Measurements from ENCODE around the gene PSG1.
"Not testable (repeated sequence)": the region's sequence is repeated elsewhere in the genome, so short reads cannot be mapped to it uniquely, and the experiment has no call there.

PSG1 gene

GRCh38 chr19:42879613-42880012 is at the start of gene PSG1:
Gene PSG1, minus strand, starts transcription at chr19:42879713. Its CDS starts 132 bp downstream, at chr19:42879581.
- no peak for DNase-seq (ENCODE audit: extremely low read depth in 1 of 2, low read depth in 1 of 2)

- no peak for DNase-seq (ENCODE audit: extremely low read depth in 1 of 2, low read depth in 1 of 2)
Observed at GRCh38 chr19:42928896-42929295, 49.4 kb upstream of the PSG1 start.

DNA sequence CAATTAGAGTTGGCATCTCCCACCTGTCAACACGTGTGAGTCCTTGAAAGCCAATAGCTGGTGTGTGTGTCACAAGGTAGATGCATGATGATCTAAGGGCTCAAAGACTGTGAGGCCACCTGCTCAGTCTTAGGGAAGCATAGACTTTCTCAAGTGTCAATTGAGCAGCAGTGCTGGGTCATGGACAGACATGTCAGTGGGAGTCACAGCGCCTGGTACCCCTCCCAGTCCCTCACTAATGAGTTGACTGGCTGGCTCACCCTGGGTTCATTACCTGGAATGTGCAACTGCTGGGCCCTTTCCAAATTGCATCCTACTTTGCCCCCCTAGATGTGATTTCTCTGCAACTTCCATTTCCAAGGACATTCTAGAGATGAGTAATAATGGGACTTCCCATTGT is 47.3 kb upstream of the PSG1 start:
- DNase-seq (ENCODE audit: extremely low read depth in 1 of 2, low read depth in 1 of 2), result no peak

- DNase-seq (ENCODE audit: extremely low read depth in 1 of 2, low read depth in 1 of 2), result peak in 1 of 2 donors; percentile 2
Observed at GRCh38 chr19:42923106-42923505, 43.6 kb upstream of the PSG1 start.

- DNase-seq (ENCODE audit: extremely low read depth in 1 of 2, low read depth in 1 of 2), result not testable (repeated sequence)
Observed at GRCh38 chr19:42920971-42921370, 41.5 kb upstream of the PSG1 start.

DNA sequence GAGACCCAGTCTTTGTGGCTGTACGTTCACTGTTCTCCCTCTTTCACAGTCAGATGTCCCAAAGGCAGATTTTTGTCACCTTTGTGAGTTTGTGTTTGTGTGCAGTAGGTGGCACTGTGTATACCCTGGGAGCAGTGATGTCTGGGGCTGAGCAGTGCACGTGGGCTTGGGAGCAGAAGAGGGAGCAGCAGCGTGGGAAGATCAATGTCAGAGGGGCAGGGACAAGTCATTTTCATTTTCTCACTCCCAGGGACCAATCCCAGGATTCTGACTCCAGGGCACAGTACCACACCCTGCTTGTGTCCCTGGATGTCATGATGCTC is 40.2 kb upstream of the PSG1 start:
- no peak for DNase-seq (ENCODE audit: extremely low read depth in 1 of 2, low read depth in 1 of 2)

DNA sequence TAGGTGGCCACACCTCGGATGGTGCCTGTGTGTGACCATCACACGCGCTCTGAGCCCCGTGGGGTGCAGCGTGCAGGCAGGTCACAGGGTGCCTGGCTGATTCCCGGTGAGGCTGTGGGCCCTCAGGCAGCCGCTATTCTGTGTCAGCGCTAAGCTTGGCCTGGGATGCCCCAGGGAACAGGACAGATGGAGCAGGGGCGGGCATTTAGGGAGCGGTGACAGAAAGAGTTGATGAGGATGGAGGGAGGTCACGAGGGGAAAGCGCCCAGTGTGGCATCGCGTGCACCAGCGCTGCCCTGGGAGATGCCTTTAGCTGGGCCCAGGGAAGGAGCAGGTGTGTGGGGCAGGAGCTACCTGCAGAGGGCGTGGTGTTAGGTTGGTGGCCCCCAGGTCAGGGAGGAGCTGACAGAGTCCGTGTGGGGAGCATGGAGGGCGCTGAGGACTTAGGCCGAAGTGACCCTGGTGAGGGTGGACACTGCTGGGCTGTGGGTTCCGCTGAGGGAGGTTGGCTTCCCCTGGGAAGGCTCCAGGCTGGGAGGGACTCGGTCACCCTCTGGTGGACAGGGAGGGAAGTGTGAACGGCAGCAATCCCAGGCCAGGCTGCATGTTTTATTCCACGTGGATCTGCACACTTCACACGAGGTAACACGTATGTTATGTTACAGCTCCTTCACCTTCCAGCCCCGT is 39.7 kb upstream of the PSG1 start:
- DNase-seq (ENCODE audit: extremely low read depth in 1 of 2, low read depth in 1 of 2), result not testable (repeated sequence)

DNA sequence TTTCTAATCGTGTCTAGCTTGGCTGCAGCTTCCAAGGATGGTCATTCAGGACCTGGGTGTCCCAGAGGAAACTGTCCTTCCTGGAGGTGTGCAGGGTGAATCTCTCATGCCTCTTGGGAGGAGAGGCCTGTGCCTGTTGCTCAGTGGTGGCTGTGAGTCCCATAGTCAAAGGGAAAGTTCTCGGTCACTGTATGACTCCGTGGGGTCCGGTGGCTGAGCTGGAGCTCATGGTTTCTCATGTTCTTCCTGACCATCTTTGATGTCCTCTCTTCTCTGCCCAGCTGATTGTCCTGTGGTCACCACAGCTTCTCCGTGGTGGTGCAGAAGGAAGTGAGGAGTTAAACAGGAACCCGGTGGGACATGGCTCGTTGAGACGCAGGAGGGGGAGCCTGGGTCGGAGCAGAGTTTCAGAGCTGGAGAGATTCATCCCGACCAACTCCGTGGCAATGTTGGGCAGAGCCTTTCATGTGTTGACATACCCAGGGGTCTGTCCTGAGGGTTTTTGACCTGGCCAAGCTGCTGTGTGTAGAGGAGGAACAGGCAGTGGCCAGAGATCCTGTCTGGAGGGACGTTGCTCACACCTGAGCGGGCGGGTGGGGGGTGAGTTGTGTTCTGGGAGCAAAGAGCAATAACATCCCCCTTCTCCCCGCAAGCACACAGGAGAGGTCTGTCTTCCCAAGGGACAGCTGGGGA is 39.0 kb upstream of the PSG1 start:
- not testable (repeated sequence) for DNase-seq (ENCODE audit: extremely low read depth in 1 of 2, low read depth in 1 of 2)

DNA sequence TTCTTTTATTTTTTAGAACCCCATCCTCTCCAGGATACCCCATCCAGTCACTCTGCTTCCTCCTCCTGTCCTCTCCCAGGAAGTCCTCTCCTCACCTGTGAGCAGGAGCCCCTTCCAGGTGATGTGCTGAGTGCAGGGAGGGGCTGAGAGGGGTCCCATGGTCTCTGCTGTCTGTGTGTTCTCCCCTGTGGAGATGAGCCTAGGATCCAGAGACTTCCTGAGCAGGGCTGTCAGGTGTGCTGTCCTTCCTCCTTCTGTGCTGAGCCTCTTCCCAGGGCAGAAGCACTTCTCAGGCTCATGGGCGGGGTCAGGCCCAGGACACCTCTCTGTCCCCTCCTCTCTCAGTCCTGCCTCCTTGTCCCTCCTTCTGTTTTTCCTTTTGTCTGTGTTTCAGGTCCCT is 38.1 kb upstream of the PSG1 start, which contains the start of gene PSG6:
Gene PSG6, minus strand, starts transcription at position 261 of the 400 bp plus-strand sequence. Its CDS starts 102 bp downstream, at position 159.
- DNase-seq (ENCODE audit: extremely low read depth in 1 of 2, low read depth in 1 of 2), result not testable (repeated sequence)

- DNase-seq (ENCODE audit: extremely low read depth in 1 of 2, low read depth in 1 of 2), result not testable (repeated sequence)
Observed at GRCh38 chr19:42916931-42917330, 37.4 kb upstream of the PSG1 start.

DNA sequence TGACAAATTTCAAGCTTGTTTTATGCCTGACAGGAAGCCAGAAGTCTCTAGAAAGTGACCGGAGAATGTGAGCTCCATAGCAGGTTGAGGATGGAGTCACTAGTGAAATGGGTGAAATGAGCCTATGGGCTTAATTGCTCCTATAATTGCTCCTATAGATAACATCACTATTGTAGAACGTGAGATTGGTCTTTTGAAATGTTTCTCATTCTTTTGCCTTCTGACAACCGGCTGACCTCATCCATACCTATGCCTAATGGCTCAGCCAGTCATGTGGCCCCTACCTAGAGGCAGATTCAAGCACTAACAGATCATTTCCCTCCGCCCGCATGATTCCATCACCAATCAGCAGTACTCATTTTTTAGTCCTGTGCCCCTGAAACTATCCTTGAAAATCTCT is 34.0 kb upstream of the PSG1 start:
- not testable (repeated sequence) for DNase-seq (ENCODE audit: extremely low read depth in 1 of 2, low read depth in 1 of 2)

DNA sequence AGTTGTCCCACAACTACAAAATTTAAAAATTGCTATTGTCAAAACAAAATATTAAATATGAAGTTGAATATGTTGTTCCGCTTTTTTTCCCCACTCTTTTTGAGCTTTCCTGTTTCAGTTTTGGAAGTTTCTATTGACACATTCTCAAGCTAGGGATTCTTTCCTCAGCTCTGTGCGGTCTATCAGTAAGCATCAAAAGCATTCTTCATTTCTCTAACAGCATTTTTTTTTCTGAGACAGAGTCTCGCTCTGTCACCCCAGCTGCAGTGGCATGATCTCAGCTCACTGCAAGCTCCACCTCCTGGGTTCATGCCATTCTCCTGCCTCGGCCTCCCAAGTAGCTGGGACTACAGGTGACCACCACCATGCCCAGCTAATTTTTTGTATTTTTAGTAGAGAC is 33.4 kb upstream of the PSG1 start:
- DNase-seq (ENCODE audit: extremely low read depth in 1 of 2, low read depth in 1 of 2), result not testable (repeated sequence)

GRCh38 chr19:42911731-42912130 is 32.2 kb upstream of the PSG1 start:
- DNase-seq (ENCODE audit: extremely low read depth in 1 of 2, low read depth in 1 of 2), result not testable (repeated sequence)

- not testable (repeated sequence) for DNase-seq (ENCODE audit: extremely low read depth in 1 of 2, low read depth in 1 of 2)
Observed at GRCh38 chr19:42906162-42906561, 26.6 kb upstream of the PSG1 start.

DNA sequence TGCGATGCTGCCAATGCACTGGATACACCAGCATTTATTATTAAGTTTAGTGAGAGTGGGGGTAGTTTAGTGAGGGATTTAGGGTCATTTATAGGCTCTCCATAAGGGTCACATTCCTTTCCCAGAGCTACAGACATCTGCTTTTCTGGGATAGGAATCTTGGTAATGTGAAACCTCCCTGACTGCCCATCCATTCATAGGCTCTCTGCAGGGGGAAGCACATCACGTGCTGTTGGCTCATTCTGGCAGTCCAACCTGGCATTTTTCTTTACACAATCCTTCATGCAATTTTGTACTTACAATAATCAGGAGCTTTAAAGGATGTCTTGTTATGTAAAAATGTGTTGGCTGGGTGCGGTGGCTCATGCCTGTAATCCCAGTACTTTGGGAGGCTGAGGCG is 21.0 kb upstream of the PSG1 start:
- DNase-seq (ENCODE audit: extremely low read depth in 1 of 2, low read depth in 1 of 2), result not testable (repeated sequence)

DNA sequence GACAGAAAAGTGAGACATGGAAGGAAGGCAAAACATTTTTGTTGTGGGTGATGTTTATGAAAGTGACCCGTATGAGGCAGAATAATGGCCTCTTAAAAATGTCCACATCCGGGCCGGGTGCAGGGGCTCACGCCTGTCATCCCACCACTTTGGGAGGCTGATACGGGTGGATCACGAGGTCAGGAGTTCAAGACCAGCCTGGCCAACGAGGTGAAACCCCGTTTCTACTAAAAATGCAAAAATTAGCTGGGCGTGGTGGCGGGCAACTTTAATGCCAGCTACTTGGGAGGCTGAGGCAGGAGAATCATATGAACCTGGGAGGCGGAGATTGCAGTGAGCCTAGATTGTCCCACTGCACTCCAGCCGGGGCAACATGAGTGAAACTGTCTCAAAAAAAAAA is 20.2 kb upstream of the PSG1 start:
- not testable (repeated sequence) for DNase-seq (ENCODE audit: extremely low read depth in 1 of 2, low read depth in 1 of 2)

GRCh38 chr19:42899110-42899509 is 19.6 kb upstream of the PSG1 start:
- not testable (repeated sequence) for DNase-seq (ENCODE audit: extremely low read depth in 1 of 2, low read depth in 1 of 2)

DNA sequence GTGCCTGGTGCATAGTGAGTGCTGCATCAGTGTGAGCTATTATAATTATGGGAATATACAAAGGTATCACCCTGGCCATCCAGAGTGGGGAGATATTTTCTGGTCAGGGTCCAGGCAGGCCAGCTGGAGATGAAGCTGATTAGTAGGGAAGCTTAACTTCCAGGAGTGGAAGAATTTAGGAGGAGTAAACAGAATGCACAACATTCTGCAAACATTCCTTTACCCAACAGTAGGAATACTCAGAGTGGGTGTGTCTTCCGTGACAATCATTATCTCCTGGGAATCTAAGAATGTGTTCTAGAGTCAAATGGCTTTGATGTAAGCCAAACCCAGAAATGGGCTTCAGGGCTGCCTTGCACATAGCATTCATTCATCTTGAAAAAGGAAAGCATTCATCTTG is 19.1 kb upstream of the PSG1 start:
- DNase-seq (ENCODE audit: extremely low read depth in 1 of 2, low read depth in 1 of 2), result not testable (repeated sequence)

DNA sequence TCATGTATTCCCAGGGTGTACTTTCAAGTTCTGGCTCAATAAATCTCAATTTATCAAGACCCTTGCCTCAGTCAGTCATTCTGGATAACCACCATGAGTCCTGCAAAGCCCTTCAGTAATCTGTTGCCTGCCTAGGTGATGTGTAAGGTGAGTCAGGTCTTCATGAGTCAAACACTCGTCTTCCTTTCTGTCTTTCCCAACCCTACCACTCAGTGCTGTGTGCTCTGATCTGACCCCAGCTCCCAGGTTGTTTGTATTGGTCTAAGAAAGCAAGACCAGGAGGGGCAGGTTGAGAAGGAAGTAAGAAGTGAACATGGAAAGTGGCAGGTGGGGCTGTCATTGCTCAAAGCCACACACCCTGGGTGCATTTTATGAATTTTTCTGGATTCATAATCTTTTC is 18.2 kb upstream of the PSG1 start:
- DNase-seq (ENCODE audit: extremely low read depth in 1 of 2, low read depth in 1 of 2), result not testable (repeated sequence)

DNA sequence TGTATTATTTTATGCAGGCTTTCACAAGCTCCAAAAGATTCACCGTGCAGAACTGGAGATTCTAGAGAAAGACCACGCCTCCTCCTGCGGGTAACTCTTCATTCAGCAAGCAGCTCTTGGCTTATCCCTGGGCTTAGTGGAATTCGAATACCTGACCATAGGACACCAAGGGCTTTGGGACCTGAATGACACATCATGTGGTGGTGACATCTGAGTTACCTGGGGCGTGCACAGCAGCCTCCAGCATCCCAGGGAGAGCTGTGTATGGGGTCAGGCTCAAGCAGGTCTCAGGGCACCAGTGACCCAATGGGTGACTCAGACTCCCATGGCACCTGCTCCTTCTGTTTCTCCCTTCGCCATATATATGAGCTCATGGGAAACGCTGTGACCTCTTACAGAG is 10.9 kb upstream of the PSG1 start:
- DNase-seq (ENCODE audit: extremely low read depth in 1 of 2, low read depth in 1 of 2), result not testable (repeated sequence)

DNA sequence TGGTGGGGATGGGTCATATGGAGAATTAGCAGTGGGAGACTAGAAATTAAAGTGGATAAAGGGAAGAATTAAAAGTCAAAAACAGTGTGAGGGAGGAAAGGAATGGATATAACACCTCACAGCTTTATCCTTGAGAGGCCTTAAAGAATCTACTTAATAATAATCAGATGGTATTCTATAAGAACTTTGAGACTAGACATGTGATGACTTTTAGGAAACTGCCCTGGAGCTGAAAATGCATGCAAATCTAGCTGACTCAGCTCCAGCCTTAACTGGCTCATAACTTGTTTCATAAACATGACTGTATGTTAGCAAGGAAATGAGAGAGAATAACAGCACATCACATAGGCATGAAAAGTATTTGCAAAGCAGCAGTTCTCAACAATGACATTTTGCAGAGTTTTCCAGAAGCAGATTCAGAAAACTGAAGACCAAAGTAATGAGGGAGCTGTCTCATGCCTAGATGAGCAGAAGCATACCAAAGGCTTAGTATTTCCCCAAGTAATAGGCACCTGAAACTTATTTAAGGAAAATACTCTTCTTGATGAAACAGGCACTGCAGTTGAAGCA is 8.4 kb upstream of the PSG1 start:
- not testable (repeated sequence) for DNase-seq (ENCODE audit: extremely low read depth in 1 of 2, low read depth in 1 of 2)

DNA sequence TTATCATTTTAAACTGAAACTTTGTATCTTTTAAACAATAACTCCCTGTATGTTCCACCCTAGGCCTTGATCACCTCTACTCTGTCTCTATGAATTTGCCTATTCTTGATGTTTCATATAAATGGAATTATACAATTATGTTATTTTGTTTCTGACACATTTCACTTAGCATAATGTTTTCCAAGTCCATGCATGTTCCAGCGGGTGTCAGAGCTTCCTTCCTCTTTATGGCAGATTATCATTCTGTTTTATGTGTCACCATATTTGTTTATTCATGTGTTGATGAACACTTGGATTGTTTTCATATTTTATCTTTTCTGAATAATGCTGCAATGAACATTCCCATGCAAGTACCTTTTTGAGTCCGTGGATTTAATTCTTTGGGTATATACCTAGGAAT is 3.2 kb upstream of the PSG1 start:
- not testable (repeated sequence) for DNase-seq (ENCODE audit: extremely low read depth in 1 of 2, low read depth in 1 of 2)

Measured in stimulated activated CD8-positive, alpha-beta memory T cell treated with anti-CD3 and anti-CD28 coated beads, Interleukin-7, amount 100 ng/mL, for 48 hours (primary cell).